H9 (cell line): Measurements from ENCODE around the gene CCNB2. TPM values are rescaled to one million over a fixed set of nuclear protein-coding genes. Genes with fewer than 3 reads are reported as not detected.

Experiments used
- DNase-seq: peaks from one replicate; pipeline ENCODE4 v3.0.0-alpha.2; 2017
- H2AFZ ChIP-seq: one replicate; pipeline ENCODE4 v1.6.1; 2013; ENCODE audit warnings: mild to moderate bottlenecking, low read length, control low read depth, moderate library complexity
- H2AK5ac ChIP-seq: 2 replicates; pipeline ENCODE4 v1.6.1; 2013; ENCODE audit warnings: low read length, control low read depth, mixed read lengths; ENCODE audit not compliant: insufficient read length
- H2BK120ac ChIP-seq: one replicate; pipeline ENCODE4 v1.6.1; 2013; ENCODE audit warnings: low read depth, mild to moderate bottlenecking, low read length, control low read depth, inconsistent platforms; ENCODE audit not compliant: poor library complexity, severe bottlenecking
- H2BK12ac ChIP-seq: 2 replicates; pipeline ENCODE4 v1.6.1; 2013; ENCODE audit warnings: low read length, control low read depth, mixed read lengths, low read depth; ENCODE audit not compliant: insufficient read length
- H2BK15ac ChIP-seq: 2 replicates; pipeline ENCODE4 v1.6.1; 2013; ENCODE audit warnings: low read depth, low read length, control low read depth
- H2BK20ac ChIP-seq: one replicate; pipeline ENCODE4 v1.6.1; 2013; ENCODE audit warnings: low read depth, mild to moderate bottlenecking, low read length, control low read depth, inconsistent platforms; ENCODE audit not compliant: poor library complexity, severe bottlenecking
- H2BK5ac ChIP-seq: 2 replicates; pipeline ENCODE4 v1.6.1; 2013; ENCODE audit warnings: low read length, control low read depth, mixed read lengths; ENCODE audit not compliant: insufficient read length
- H3K14ac ChIP-seq: 2 replicates; pipeline ENCODE4 v1.6.1; 2013; ENCODE audit warnings: low read length, control low read depth; ENCODE audit not compliant: insufficient read depth
- H3K18ac ChIP-seq: 2 replicates; pipeline ENCODE4 v1.6.1; 2013; ENCODE audit warnings: low read depth, mild to moderate bottlenecking, mixed read lengths, low read length, control low read depth; ENCODE audit not compliant: insufficient read length
- H3K23ac ChIP-seq: 2 replicates; pipeline ENCODE4 v1.6.1; 2013; ENCODE audit warnings: low read length, control low read depth, mixed read lengths, low read depth; ENCODE audit not compliant: insufficient read length
- H3K23me2 ChIP-seq: 2 replicates; pipeline ENCODE4 v1.6.1; 2013; ENCODE audit warnings: low read depth, mild to moderate bottlenecking, mixed read lengths, low read length, control low read depth; ENCODE audit not compliant: insufficient read length, poor library complexity, severe bottlenecking
- H3K27ac ChIP-seq: 2 replicates; pipeline ENCODE4 v1.5.1; 2013; ENCODE audit warnings: low read length, control low read depth, mixed read lengths, low read depth; ENCODE audit not compliant: insufficient read length
- H3K27me3 ChIP-seq: 2 replicates; pipeline ENCODE4 v1.6.1; 2013; ENCODE audit warnings: low read length, control low read depth, inconsistent platforms; ENCODE audit not compliant: insufficient read depth
- H3K4ac ChIP-seq: 2 replicates; pipeline ENCODE4 v1.6.1; 2013; ENCODE audit warnings: low read depth, mild to moderate bottlenecking, control low read depth, inconsistent platforms, low read length, moderate library complexity
- H3K4me1 ChIP-seq: 2 replicates; pipeline ENCODE4 v1.6.1; 2013; ENCODE audit warnings: low read length, control low read depth, inconsistent platforms; ENCODE audit not compliant: insufficient read depth
- H3K4me2 ChIP-seq: 2 replicates; pipeline ENCODE4 v1.6.1; 2013; ENCODE audit warnings: low read length, control low read depth, mixed read lengths; ENCODE audit not compliant: insufficient read length, insufficient read depth
- H3K56ac ChIP-seq: 2 replicates; pipeline ENCODE4 v1.6.1; 2013; ENCODE audit warnings: low read depth, mild to moderate bottlenecking, mixed read lengths, low read length, control low read depth; ENCODE audit not compliant: insufficient read length
- H3K79me1 ChIP-seq: 2 replicates; pipeline ENCODE4 v1.6.1; 2013; ENCODE audit warnings: low read depth, mild to moderate bottlenecking, moderate library complexity, low read length, control low read depth, inconsistent platforms; ENCODE audit not compliant: insufficient read depth, poor library complexity, severe bottlenecking
- H3K79me2 ChIP-seq: 2 replicates; pipeline ENCODE4 v1.6.1; 2013; ENCODE audit warnings: low read length, control low read depth, inconsistent platforms; ENCODE audit not compliant: insufficient read depth
- H3K9ac ChIP-seq: 2 replicates; pipeline ENCODE4 v1.6.1; 2013; ENCODE audit warnings: low read length, control low read depth, mixed read lengths; ENCODE audit not compliant: insufficient read length; ENCODE audit errors: extremely low read depth
- H3K9me3 ChIP-seq: one replicate; pipeline ENCODE4 v1.6.1; 2013; ENCODE audit warnings: low read depth, low read length, inconsistent platforms; ENCODE audit not compliant: control insufficient read depth
- H3T11ph ChIP-seq: one replicate; pipeline ENCODE4 v1.6.1; 2013; ENCODE audit warnings: mild to moderate bottlenecking, low read length, control low read depth, inconsistent platforms
- H4K20me1 ChIP-seq: one replicate; pipeline ENCODE4 v1.6.1; 2013; ENCODE audit not compliant: control insufficient read depth, insufficient read length, insufficient read depth
- H4K5ac ChIP-seq: 2 replicates; pipeline ENCODE4 v1.6.1; 2013; ENCODE audit warnings: low read depth, mild to moderate bottlenecking, mixed read lengths, low read length, control low read depth; ENCODE audit not compliant: insufficient read length
- H4K8ac ChIP-seq: replicated peaks from 2 replicates; pipeline ENCODE4 v1.6.1; 2013; ENCODE audit warnings: low read length, control low read depth, mixed read lengths, low read depth; ENCODE audit not compliant: insufficient read length
- H4K91ac ChIP-seq: 2 replicates; pipeline ENCODE4 v1.6.1; 2013; ENCODE audit warnings: low read depth, mild to moderate bottlenecking, moderate library complexity, mixed read lengths, low read length, control low read depth; ENCODE audit not compliant: insufficient read length
- H3K27ac Mint-ChIP-seq, 3 experiments: 2 replicates in 2 of 3; 3 replicates in 1 of 3; pipeline ENCODE4 v1.8.0; 2020 to 2021; ENCODE audit warnings: mixed read lengths in 3 of 3, mild to moderate bottlenecking in 1 of 3, moderate library complexity in 1 of 3
- H3K27me3 Mint-ChIP-seq: 2 replicates; pipeline ENCODE4 v1.8.0; 2021; ENCODE audit warnings: low read depth, mild to moderate bottlenecking, moderate library complexity, mixed read lengths
- H3K36me3 Mint-ChIP-seq, 3 experiments: 2 replicates in 2 of 3; 3 replicates in 1 of 3; pipeline ENCODE4 v1.8.0; 2020 to 2021; ENCODE audit warnings: low read depth in 3 of 3, mixed read lengths in 3 of 3; ENCODE audit not compliant: insufficient read depth in 1 of 3
- H3K4me1 Mint-ChIP-seq, 2 experiments: 2 replicates each; pipeline ENCODE4 v1.8.0; 2020; ENCODE audit warnings: mixed read lengths in 2 of 2
- H3K4me3 Mint-ChIP-seq, 2 experiments: 2 replicates in 1 of 2; 3 replicates in 1 of 2; pipeline ENCODE4 v1.8.0; 2020 to 2021; ENCODE audit warnings: mild to moderate bottlenecking in 2 of 2, mixed read lengths in 2 of 2, moderate library complexity in 1 of 2
- H3K9me3 Mint-ChIP-seq, 2 experiments: 2 replicates in 1 of 2; 3 replicates in 1 of 2; pipeline ENCODE4 v1.8.0; 2020; ENCODE audit warnings: mild to moderate bottlenecking in 2 of 2, mixed read lengths in 2 of 2, moderate library complexity in 1 of 2
- CTCF ChIP-seq: fragments of 200-600 bp; sonication (generic); conservative IDR thresholded peaks from 3 replicates; pipeline ENCODE4 v1.8.0; 2021; ENCODE audit warnings: antibody characterized with exemption, mild to moderate bottlenecking
- WGBS: extraction: QIAGEN DNeasy Blood & Tissue Kit; methylation state at CpG from one replicate; pipeline ENCODE4 v1.1.7; 2013; ENCODE audit warnings: missing lambda C conversion rate, low lambda C conversion rate, mixed read lengths; ENCODE audit not compliant: insufficient read length; ENCODE audit errors: extremely low coverage; 5-methylcytosine and 5-hydroxymethylcytosine counted together
- total RNA-seq: library from RNA; stranded (reverse); gene quantifications from 2 replicates; pipeline ENCODE4 v1.2.1, GENCODE V29; 2021

The CCNB2 gene
- total RNA-seq, 1 experiment from 2014 or later = 122 TPM

DNA sequence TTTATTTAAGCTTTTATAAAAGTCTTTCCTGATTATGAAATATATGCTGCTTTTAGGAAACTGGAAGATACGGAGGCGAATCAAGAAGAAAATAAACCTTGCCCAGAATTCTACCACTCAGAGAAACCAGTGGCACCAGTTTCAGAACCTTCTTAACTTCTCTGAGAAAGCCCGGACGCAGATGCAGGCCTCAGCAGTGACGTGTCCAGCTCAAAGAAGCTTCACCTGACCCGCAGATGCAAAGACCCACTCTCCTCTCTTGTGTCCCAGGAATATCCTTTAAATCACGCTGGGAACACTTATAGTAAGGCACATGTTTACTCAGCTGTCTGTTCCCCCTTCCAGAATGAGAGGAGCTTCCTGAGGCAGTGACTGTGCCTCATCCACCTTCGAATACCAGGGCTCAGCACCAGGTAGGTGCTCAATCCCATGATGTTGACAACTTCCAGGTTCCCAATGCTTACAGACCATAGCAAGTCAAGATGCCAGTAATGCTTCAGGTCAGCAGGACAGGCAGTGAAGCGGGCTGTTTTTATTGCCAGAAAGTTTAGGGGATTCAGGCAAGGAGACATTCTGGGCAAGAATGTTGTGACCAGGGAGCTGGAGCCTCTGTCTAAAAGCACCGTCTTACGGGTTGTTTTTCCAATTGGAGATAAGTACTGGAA, 61.8 kb downstream of the CCNB2 start:
- no peak overlapping the region for H2BK20ac ChIP-seq
- no peak overlapping the region for H2AK5ac ChIP-seq
- H2AFZ ChIP-seq = no peak overlapping the region
- H4K91ac ChIP-seq = no peak overlapping the region
- Mint-ChIP-seq H3K27me3 (no peaks in the 10 kb centered on the region), H3K4me1 (peaks cover 5 to 17% of the 10 kb centered on the region in 2 experiments; a peak in 2 of 4 replicates), H3K4me3 (no peak overlapping the region), H3K27ac (peak overlapping the region in 2 of 3 experiments; percentile 67 to 80; a peak in 3 of 7 replicates), H3K36me3 (peaks cover 5 to 71% (median 32%) of the 10 kb centered on the region in 3 experiments), H3K9me3 (no peaks in the 10 kb centered on the region)
- no peak overlapping the region for H3K9ac ChIP-seq
- H3K27me3 ChIP-seq = no peaks in the 10 kb centered on the region
- H3K4me1 ChIP-seq = no peaks in the 10 kb centered on the region
- no peak for TF ChIP-seq CTCF
- no peaks in the 10 kb centered on the region for H3K23me2 ChIP-seq
- H2BK15ac ChIP-seq = no peak overlapping the region
- no peak overlapping the region for H4K5ac ChIP-seq
- no peak overlapping the region for H2BK12ac ChIP-seq
- no CpG with 5 or more reads among the region's 11 CpGs for WGBS
- H4K20me1 ChIP-seq = no peaks in the 10 kb centered on the region
- no peak overlapping the region for H3K18ac ChIP-seq
- H4K8ac ChIP-seq = no peak overlapping the region
- H3K9me3 ChIP-seq = no peaks in the 10 kb centered on the region
- H3K27ac ChIP-seq = no peak overlapping the region
- no peak overlapping the region for H3K56ac ChIP-seq
- H2BK5ac ChIP-seq = peak overlapping the region; percentile 8
- no peak overlapping the region for H2BK120ac ChIP-seq
- no peaks in the 10 kb centered on the region for H3K79me2 ChIP-seq
- H3K14ac ChIP-seq = no peak overlapping the region
- no peak overlapping the region for H3K4me2 ChIP-seq
- no peak overlapping the region for H3T11ph ChIP-seq
- no peak overlapping the region for H3K23ac ChIP-seq
- no peak for DNase-seq
- no peaks in the 10 kb centered on the region for H3K79me1 ChIP-seq
- no peak overlapping the region for H3K4ac ChIP-seq
